HG02588 (cell line): ENCODE results near the gene HIGD2B.
"Not testable (repeated sequence)": the region's sequence is repeated elsewhere in the genome, so short reads cannot be mapped to it uniquely, and the experiment has no call there.

Source experiments
- ATAC-seq: cut with Tn5 transposase; IDR thresholded peaks from one replicate; pipeline ENCODE4 v1.9.1; 2021; ENCODE audit warnings: mild to moderate bottlenecking, moderate library complexity; ENCODE audit not compliant: unreplicated experiment

Gene HIGD2B

DNA sequence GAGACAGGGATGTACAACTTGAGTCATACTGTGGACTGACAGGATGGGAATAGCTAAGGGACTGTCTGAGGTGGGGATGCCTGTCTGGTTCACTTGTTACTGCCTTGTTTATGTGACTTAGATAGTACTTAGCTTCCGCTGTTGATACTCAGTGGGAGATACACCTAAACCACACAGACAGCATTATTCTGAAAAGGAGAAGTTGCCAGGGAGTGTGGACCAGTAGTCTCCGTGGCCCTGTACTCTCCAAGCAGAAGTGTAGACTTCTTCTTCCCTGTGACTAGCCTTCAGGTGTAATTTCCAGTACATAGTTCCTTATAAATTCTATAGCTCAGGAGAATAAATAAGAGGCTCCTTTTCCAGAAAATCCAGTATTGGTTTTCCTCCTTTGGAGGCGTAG is 5.1 kb downstream of the HIGD2B start:
- no peak for ATAC-seq

DNA sequence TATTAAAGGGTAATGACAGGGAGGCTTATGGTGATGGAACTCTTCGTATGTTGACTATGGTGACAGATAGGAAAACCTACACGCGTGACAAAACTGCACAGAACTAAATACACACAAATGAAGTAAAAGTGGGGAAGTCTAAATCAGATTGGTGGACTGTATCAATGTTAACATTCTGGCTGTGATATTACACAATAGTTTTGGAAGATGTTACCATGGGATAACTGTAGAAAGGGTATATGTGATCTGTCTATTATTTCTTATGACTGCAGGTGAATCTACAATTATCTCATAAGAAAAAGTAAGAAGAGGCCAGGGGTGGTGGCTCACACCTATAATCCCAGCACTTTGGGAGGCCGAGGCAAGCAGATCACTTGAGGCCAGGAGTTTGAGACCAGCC is 9.1 kb downstream of the HIGD2B start:
- no peak for ATAC-seq

DNA sequence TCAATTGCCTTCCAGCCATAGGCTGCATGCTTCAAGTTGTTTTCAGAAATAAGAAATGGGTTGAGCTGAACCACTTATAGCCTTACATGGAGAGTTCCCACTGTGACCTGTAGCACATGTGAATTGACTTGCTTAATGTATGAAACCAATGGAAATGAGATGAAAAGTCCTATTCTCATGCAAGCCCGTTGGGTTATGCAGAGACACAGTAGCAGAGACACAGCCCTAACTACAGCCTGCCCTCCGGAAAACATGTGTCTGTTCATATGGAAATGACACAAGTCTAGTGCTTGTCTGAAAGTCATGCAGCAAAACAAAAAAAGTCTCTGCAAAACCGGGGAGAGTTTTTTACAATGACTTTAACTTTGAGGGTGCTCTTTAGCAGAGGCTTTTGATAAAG is 14.5 kb downstream of the HIGD2B start:
- no peak for ATAC-seq

DNA sequence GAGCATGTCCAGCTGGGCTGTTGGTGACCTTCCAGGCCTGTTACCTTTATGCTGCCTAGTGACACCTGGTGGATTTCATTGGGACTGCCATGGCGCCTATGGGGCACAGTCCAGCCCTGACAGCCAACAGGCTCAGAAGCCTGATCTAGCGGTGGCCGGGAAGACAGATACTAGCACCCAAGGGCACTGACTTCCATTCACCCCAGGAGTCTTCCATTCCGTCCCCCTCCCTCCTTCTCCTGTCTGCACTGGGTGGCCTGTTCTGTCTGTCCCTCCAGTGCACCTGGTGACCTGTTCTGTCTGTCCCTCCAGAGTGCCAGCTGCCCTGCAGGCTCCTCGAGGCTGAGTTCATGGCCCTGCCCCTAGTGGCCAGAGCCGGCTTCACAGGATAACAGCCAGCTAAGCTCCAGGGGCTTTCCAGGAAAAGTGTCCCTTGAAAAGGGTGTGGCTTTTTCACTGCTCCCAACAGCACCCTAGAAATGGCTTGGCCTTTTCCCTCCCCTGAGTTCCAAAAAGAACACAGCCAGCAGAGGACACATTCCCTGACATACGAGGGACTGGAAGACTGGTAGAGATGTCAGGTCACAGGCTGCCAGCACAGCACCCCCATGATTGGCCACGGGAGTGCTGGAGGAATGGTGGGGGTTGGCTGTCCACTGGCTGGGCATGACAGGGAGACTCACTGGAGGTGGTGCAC is 15.2 kb downstream of the HIGD2B start:
- ATAC-seq: peak; percentile 71

DNA sequence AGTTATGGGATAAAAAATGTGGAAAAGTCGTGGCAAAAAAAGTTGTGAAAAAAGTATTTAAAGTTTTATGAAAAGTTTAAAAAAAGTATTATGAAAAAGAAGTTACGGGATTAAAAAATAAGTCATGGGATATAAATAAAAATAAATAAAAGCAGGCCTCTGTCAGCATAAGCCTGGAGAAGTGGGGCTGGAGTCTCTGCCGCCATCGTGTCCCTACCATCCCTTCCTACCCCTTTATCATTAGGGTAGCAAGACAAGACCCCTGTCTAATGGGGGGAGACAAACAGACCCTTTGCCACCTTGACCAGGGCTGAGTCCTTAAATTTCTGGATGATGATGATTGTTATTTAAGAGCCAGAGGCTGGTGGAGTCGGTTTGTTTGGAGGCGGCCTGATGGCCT is 16.2 kb downstream of the HIGD2B start:
- not testable (repeated sequence) for ATAC-seq

DNA sequence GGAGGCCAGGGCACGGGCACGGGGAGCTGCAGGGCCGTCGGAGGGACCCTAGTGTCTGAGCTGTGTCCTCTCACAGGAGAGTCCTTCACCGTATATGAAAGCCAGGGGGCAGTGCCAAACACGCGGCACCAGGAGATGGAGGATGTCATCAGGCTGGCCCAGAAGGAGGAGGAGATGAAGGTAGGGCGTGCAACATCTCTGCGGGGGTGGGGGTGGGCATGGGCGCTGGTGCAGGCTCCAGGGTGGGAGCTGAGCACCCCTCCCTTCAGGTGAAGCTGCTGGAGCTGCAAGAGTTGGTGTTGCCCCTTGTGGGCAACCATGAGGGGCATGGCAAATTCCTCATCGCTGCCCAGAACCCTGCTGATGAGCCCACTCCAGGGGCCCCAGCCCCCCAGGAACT is 20.3 kb downstream of the HIGD2B start:
- ATAC-seq: not testable (repeated sequence)

DNA sequence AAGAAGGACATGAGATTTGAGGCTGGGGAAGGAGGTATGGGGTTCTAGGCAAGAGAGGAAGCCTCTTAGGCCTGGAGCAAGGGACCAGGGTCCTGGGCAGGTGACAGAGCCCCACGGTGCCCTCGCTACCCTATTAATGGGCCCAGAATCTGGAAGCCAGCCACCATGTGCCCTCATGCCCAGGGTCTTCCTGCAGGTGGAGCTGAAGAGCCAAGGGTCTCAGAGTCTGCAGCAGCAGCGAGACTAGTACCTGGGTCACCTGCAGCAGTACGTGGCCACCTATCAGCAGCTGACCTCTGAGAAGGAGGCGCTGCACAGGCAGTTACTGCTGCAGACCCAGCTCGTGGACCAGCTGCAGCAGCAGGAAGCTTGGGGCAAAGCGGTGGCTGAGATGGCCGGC is 22.1 kb downstream of the HIGD2B start:
- not testable (repeated sequence) for ATAC-seq

DNA sequence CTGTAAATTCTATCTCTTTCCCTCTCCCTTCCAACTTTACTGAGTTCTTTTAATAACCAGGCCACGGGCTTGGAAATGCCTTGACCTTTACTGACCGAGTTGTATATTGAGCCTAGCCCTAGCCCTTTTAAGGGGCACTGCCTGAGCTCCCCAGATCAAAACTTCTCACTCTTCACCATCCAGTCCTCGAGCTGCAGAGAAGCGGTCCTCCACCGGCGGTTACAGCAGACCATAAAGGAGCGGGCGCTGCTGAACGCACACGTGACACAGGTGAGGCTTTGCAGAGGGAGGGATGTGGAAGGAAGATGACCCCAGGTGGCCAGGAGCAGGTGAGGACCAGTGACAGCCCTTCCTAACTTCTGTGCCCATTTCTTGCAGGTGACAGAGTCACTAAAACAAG is 24.9 kb downstream of the HIGD2B start:
- not testable (repeated sequence) for ATAC-seq

DNA sequence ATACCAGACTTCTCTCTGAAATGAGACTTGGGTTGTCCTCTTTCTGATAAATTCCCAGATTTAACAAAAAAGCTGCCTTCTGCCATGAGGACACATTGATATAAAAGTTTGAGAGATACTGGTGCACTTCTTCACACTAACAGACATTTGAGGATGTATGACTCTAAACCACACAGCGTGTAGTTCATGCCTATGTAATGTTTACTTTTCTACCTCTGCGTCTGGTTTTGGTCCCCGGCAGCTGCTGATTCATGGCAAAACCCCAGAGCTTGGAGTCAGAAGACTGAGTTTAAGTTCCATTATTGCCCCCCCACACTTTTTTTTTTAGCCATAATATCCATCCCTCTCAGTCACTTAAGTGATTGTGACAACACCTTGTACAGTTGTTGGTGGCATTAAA is 30.0 kb downstream of the HIGD2B start:
- ATAC-seq: not testable (repeated sequence)

DNA sequence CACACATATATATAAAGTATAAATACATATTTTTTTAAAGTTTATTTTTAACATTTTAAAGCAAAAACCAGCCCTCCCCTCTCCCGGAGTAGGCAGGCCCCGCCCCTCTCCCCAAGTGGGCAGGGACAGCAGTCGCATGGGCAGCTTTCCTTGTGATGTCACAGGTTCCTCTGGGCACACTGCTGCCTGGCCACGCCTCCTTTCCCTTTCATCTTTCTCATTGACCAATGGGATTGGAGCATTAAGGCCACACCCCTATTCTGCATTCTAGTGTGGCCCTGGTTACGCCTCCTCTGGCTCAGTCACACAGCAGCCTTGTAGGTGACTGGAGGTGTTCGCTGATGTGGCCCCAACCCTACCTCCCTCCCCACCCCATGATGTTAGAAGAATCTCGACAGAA is 31.6 kb downstream of the HIGD2B start, which contains the start of gene GOLGA6B:
Gene GOLGA6B, plus strand, starts transcription at position 301 of the 400 bp plus-strand sequence. Its CDS starts 41 bp downstream, at position 342.
- ATAC-seq: not testable (repeated sequence)

DNA sequence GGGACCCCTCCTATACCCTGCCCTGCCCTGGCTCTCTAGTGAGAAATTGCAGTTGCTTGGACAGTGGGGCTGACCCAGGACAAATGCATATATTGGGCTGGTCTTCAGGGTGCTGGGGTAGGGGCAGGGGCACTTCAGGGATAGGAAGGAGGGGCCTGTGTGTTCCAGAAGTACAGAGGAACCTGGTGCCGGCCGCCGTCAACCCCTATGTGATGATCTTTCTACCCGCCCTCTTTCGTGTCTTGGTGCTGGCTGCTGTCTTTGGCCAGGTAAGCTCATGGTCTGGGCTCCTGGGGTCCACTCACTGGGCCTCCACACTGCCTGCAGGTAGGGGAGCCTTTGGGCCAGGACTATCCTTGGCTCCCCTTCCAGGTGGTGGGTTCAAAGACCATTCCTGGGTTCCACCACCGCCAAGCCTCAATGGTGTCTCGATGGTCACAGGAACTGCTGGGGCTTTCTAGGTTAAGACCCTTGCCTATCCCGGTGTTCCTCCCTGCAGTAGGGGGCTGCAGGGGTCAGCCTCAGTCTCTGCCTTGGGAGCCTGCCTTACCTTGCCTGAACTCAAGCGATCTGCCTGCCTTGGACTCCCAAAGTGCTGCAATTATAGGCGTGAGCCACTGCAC is 37.2 kb downstream of the HIGD2B start:
- ATAC-seq: not testable (repeated sequence)

DNA sequence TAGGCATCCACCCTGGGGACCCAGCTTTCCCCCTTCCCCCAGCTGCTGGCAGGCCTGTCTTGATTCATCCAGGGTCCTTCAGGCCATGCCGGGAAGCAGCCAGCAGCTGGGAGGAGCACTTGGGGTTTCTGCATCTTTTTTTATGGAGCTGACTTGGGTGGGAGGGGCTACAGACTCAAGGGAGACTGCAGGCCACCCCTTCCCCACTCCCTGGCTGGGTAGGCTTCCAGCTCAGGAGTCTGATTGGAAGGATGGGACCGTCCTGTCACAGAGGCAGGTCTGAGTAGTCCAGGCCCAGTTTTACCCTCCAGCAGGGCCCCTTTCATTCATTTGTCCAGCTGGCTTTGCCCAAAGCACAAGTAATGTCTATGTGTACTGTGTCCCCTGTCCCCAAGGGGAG is 43.7 kb downstream of the HIGD2B start:
- ATAC-seq: not testable (repeated sequence)

DNA sequence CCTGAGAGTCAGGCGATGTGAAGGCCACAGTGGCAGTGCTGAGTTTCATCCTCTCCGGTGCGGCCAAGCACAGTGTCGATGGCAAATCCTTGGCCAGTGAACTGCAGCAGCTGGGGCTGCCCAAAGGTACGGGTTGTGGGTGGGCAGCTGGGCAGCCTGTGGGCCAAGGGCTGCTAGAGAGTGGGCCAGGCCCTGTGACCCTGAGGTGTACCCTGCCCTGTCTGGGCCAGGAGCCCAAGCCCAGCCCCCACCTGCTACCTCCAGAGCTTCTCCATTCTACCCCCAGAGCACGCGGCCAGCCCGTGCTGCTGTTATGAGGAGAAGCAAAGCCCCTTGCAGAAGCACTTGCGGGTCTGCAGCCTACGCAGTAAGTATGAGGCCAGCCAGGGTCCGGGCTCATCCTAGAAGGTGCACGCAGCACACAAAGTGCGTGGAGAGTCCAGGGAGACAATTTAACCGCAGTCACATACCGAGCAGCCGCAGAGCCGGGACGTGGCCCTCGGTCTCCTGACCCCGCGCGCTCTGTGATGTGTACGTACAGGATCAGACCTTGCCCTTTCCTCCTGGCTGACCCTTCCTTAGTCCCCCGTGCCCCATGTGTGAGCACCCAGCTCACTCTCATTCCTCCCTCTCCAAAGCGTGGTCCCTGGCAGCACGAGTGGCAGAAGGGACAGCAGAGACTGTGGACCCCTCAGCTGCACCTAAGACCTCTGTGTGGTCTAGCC is 46.1 kb downstream of the HIGD2B start:
- not testable (repeated sequence) for ATAC-seq

DNA sequence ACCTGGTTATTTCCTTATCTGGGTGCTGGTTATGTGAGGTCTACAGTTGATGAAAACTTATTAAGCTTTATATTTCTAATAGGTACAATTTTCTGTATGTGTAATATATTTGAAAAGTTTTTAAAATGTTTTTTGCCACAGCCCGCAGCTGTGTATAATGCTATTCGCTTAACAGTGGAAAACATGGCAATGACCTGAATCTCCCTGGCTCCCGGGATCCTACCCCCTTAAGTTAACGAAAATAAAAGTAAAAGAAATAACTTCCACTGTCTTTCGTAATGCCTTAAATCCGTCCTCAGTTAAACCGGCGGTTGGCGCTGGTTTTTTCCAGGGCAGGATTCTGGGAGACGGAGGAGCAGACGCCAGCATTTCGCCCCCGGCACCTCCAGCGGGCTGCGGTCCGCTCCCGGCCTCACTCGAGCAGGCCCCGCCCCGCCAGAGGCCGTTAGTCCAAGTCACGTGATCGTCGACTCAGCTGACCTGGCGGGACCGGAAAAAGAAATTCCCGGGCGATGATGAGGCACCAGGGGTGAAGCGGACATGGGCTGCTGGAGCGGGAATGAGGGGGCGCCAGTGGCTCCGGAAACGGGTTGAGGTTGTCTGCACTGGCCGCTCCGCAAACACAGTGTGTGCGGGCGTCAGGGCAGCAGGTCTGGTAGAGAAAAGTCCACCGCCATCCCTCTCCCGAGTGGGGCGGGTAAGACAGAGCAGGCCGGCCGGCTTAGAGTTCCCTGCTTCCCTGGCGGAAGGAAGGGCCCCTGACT is 49.3 kb downstream of the HIGD2B start:
- not testable (repeated sequence) for ATAC-seq

DNA sequence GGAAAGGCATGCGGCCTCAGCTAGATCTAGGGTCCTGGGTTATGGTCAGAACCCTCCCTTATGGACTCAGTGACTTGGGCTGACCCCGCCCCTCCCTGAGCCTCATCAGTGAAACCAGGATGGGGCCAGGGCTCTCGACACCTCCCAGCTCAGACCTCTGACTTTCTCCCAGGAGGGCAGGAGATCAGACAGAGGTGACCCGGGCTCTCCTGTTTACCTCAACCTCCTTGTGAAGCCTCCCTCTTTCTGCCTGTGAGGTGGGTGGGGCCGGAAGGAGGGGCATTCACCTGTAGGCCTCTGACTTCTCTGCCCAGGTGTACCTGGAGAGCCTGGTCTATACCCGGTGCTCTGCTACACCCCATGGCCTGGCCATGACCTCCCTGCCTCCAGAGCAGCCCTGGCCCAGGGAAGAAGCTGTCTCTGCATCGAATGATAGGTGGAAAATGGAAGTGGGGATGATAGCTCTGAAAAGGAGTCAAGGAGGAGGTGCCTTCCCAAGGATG is 56.9 kb downstream of the HIGD2B start:
- not testable (repeated sequence) for ATAC-seq

DNA sequence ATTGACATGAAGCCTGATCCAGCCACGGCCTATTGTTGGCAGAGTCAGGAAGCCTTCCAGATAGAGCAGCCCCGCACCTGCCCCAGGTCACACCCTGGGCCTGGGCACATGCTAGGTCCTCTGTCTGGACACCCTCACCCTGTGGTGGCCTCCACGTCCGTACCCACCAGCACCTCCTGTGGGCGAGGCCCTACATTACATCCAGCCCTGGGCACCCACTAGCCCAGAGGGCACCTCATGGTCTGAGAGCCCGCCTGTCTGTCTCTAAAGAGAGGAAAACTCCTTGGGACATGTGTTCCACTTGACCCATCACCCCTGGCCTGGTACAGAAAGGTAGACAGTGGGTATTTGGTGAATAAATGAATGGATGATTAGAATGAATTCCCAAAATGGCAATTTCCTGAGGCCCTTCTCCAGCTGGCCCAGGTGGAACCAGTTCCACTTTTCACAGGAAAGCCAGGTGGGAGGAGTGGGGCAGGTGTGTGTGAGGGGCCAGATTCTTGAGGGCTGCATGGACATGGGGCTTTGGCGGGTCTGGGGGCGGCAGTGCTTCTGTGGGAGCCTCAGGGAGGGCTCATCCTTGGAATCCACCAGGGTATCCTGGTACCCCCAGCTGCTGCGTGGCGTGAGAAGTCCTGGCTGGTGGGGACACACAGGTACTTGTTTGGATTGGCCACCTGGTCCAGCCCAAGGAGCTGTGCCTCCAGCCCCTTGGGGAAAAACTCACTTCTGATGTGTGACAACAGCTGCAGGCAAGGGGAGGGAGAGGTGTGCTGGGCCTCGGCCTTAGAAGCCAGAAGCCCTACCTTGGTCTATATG is 57.5 kb downstream of the HIGD2B start:
- not testable (repeated sequence) for ATAC-seq

DNA sequence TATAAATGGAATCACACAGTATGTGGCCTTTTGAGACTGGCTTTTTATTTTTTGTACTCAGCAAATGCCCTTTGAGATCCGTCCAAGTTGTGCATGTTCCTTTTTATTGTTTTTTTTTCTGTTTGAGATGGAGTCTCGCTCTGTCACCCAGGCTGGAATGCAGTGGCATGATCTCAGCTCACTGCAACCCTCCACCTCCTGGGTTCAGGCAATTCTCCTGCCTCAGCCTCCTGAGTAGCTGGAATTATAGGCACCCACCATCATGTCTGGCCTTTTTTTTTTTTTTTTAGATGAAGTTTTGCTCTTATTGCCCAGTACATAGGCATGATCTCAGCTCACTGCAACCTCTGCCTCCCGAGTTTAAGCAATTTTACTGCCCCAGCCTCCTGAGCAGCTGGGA is 59.8 kb downstream of the HIGD2B start:
- not testable (repeated sequence) for ATAC-seq
